Testis (tissue), 3 donors: ENCODE data around the gene TRPV6. TPM values are rescaled to one million over a fixed set of nuclear protein-coding genes. Genes with fewer than 3 reads are reported as not detected.

Experiments
- DNase-seq: peaks from one replicate; pipeline ENCODE4 v3.0.0-alpha.2; 2019
- H3K27ac ChIP-seq, 2 donors: fragments of 200-600 bp; sonication (generic); one replicate each; pipeline ENCODE4 v1.5.1; 2019
- H3K27me3 ChIP-seq: fragments of 200-600 bp; sonication (generic); one replicate; pipeline ENCODE4 v1.5.1; 2019
- H3K36me3 ChIP-seq: fragments of 200-600 bp; sonication (generic); one replicate; pipeline ENCODE4 v1.5.1; 2017; ENCODE audit warnings: low read depth; ENCODE audit errors: missing control alignments
- H3K4me1 ChIP-seq: fragments of 200-600 bp; sonication (generic); one replicate; pipeline ENCODE4 v1.5.1; 2019
- H3K4me3 ChIP-seq, 2 donors: fragments of 200-600 bp; sonication (generic); one replicate each; pipeline ENCODE4 v1.5.1; 2017 to 2019
- H3K9me3 ChIP-seq: fragments of 200-600 bp; sonication (generic); one replicate; pipeline ENCODE4 v1.5.1; 2017
- CTCF ChIP-seq, 3 experiments: fragments of 450-650 bp in 2 of 3; fragments of 200-600 bp in 1 of 3; sonication (generic) in 1 of 3; IDR thresholded peaks; one replicate each; pipeline ENCODE4 v1.5.1; 2016 to 2019; ENCODE audit warnings: antibody characterized with exemption in 3 of 3, mild to moderate bottlenecking in 2 of 3, moderate library complexity in 1 of 3
- POLR2A ChIP-seq: fragments of 450-650 bp; IDR thresholded peaks from one replicate; pipeline ENCODE4 v1.6.1; 2017; ENCODE audit warnings: antibody characterized with exemption, mild to moderate bottlenecking, moderate library complexity
- WGBS, 2 donors: methylation state at CpG; one replicate each; pipeline ENCODE4 v1.1.5; 2018; 5-methylcytosine and 5-hydroxymethylcytosine counted together
- intact Hi-C: fragments of 100-400 bp; cut with DNase I; formaldehyde crosslinking; loops from one replicate; pipeline ENCODE4 v1.15.1; 2023; ENCODE audit warnings: low total_unique reads
- polyA plus RNA-seq: library from polyadenylated mRNA; stranded (reverse); fragments of 350-450 nt; fragmentation: Illumina TruSeq; extraction: RNeasy Lipid Tissue Mini Kit (QIAGEN cat#74804); gene quantifications from one replicate; pipeline ENCODE4 v1.2.3, GENCODE V29; 2014; ENCODE audit warnings: low read depth, low replicate concordance; ENCODE audit not compliant: insufficient read depth
- total RNA-seq, 2 donors: library from RNA; depleted of rRNA; stranded (reverse); fragments of >200 nt; gene quantifications; one replicate each; pipeline ENCODE4 v1.2.3, GENCODE V29; 2016

TRPV6 gene
- total and polyA plus RNA-seq, 3 donors from 2014 or later: 2.2 to 4.5 (median 2.6) TPM

- Histone ChIP-seq H3K9me3 (no peaks in the 10 kb centered on the region), H3K27me3 (no peaks in the 10 kb centered on the region), H3K36me3 (no peaks in the 10 kb centered on the region), H3K4me3 (no peak overlapping the region), H3K4me1 (no peaks in the 10 kb centered on the region), H3K27ac (no peak overlapping the region)
- TF ChIP-seq CTCF (IDR thresholded peaks at IDR 0.05) (no peak), POLR2A (no peak)
- DNase-seq: no peak
- 64 to 91% methylated on average over 2 of the region's 2 CpGs for WGBS, 2 donors
- intact Hi-C loops: no loop called here
Observed at GRCh38 chr7:142906643-142907042, 21.1 kb upstream of the TRPV6 start.

GRCh38 chr7:142905759-142906158 is 20.2 kb upstream of the TRPV6 start:
- H3K9me3 ChIP-seq: no peaks in the 10 kb centered on the region
- no peaks in the 10 kb centered on the region for H3K27me3 ChIP-seq
- TF ChIP-seq POLR2A (no peak), CTCF (IDR thresholded peaks at IDR 0.05) (no peak)
- no peak overlapping the region for H3K27ac ChIP-seq
- no peaks in the 10 kb centered on the region for H3K36me3 ChIP-seq
- 79 to 83% methylated on average over 2 of the region's 2 CpGs for WGBS, 2 donors
- DNase-seq: no peak
- no peak overlapping the region for H3K4me3 ChIP-seq
- no peaks in the 10 kb centered on the region for H3K4me1 ChIP-seq
- intact Hi-C loops: no loop called here

- TF ChIP-seq CTCF (IDR thresholded peaks at IDR 0.05) (no peak), POLR2A (no peak)
- H3K4me3 ChIP-seq: no peak overlapping the region
- H3K9me3 ChIP-seq: no peaks in the 10 kb centered on the region
- DNase-seq: no peak
- intact Hi-C loops: no loop called here
- no peaks in the 10 kb centered on the region for H3K27me3 ChIP-seq
- H3K27ac ChIP-seq: no peak overlapping the region
- H3K36me3 ChIP-seq: no peaks in the 10 kb centered on the region
- no peaks in the 10 kb centered on the region for H3K4me1 ChIP-seq
Observed at GRCh38 chr7:142904128-142904527, 18.6 kb upstream of the TRPV6 start.

GRCh38 chr7:142901426-142902259 is 16.1 kb upstream of the TRPV6 start:
- TF ChIP-seq POLR2A (no peak), CTCF (IDR thresholded peaks at IDR 0.05) (no peak)
- WGBS, 2 donors: 65 to 72% methylated on average over 15 of the region's 15 CpGs
- no peak overlapping the region for H3K4me3 ChIP-seq
- H3K4me1 ChIP-seq: no peaks in the 10 kb centered on the region
- H3K36me3 ChIP-seq: no peaks in the 10 kb centered on the region
- intact Hi-C loops: no loop called here
- H3K27ac ChIP-seq: no peak overlapping the region
- DNase-seq: no peak
- no peaks in the 10 kb centered on the region for H3K9me3 ChIP-seq
- H3K27me3 ChIP-seq: no peaks in the 10 kb centered on the region

GRCh38 chr7:142899661-142900060 is 14.1 kb upstream of the TRPV6 start:
- no peak for DNase-seq
- Histone ChIP-seq H3K4me3 (no peak overlapping the region), H3K4me1 (no peaks in the 10 kb centered on the region), H3K36me3 (no peaks in the 10 kb centered on the region), H3K27ac (no peak overlapping the region), H3K9me3 (no peaks in the 10 kb centered on the region), H3K27me3 (no peaks in the 10 kb centered on the region)
- no peak for TF ChIP-seq POLR2A
- TF ChIP-seq CTCF (IDR thresholded peaks at IDR 0.05): no peak
- intact Hi-C loops: no loop called here
- WGBS, 2 donors: 39 to 53% methylated on average over 3 of the region's 3 CpGs
